SK-N-SH treated with all-trans-retinoic acid at 6 μM for 48 hours (cell line): ENCODE results near the gene FOSL2.

Source experiments
- ATAC-seq: fragments of 200-7000 bp; cut with Tn5 transposase; 3 replicates; pipeline ENCODE4 v1.9.1; 2020; ENCODE audit warnings: mild to moderate bottlenecking, moderate library complexity
- ARNTL ChIP-seq: fragments of 450-650 bp; formaldehyde crosslinking; IDR thresholded peaks from 2 replicates; pipeline ENCODE4 v1.5.0; 2020; ENCODE audit warnings: low read depth, mild to moderate bottlenecking, moderate library complexity, borderline replicate concordance
- BACH2 ChIP-seq: fragments of 250-450 bp; sonication (Bioruptor Pico); IDR thresholded peaks from 2 replicates; pipeline ENCODE4 v1.9.0; 2021; ENCODE audit warnings: mild to moderate bottlenecking, borderline replicate concordance
- CREB5 ChIP-seq: fragments of 250-450 bp; sonication (Bioruptor Pico); IDR thresholded peaks from 2 replicates; pipeline ENCODE4 v1.5.1; 2020; ENCODE audit warnings: low read depth, mild to moderate bottlenecking, moderate library complexity
- CSDC2 ChIP-seq: fragments of 250-450 bp; sonication (Bioruptor Pico); IDR thresholded peaks from 2 replicates; pipeline ENCODE4 v1.5.0; 2020; ENCODE audit warnings: mild to moderate bottlenecking, moderate library complexity
- CSRNP3 ChIP-seq: fragments of 250-450 bp; sonication (Bioruptor Pico); IDR thresholded peaks from 2 replicates; pipeline ENCODE4 v1.5.1; 2021; ENCODE audit warnings: mild to moderate bottlenecking, moderate library complexity
- ESRRG ChIP-seq: fragments of 250-450 bp; sonication (Bioruptor Pico); IDR thresholded peaks from 2 replicates; pipeline ENCODE4 v1.6.1; 2021; ENCODE audit warnings: mild to moderate bottlenecking
- ISL1 ChIP-seq: fragments of 250-450 bp; sonication (Bioruptor Pico); IDR thresholded peaks from 2 replicates; pipeline ENCODE4 v2.1.2; 2022; ENCODE audit warnings: mild to moderate bottlenecking, moderate library complexity
- OSR1 ChIP-seq: fragments of 250-450 bp; sonication (Bioruptor Pico); IDR thresholded peaks from 2 replicates; pipeline ENCODE4 v1.8.0; 2022; ENCODE audit warnings: moderate library complexity, mild to moderate bottlenecking, inconsistent platforms
- POU6F1 ChIP-seq: fragments of 250-450 bp; sonication (Bioruptor Pico); IDR thresholded peaks from 2 replicates; pipeline ENCODE4 v1.8.0; 2021; ENCODE audit warnings: low read depth, mild to moderate bottlenecking, moderate library complexity, borderline replicate concordance
- PPARA ChIP-seq: fragments of 250-450 bp; sonication (Bioruptor Pico); IDR thresholded peaks from 2 replicates; pipeline ENCODE4 v1.5.0; 2020; ENCODE audit warnings: mild to moderate bottlenecking, borderline replicate concordance
- RARB ChIP-seq: fragments of 250-450 bp; sonication (Bioruptor Pico); IDR thresholded peaks from 2 replicates; pipeline ENCODE4 v1.8.0; 2021; ENCODE audit warnings: mild to moderate bottlenecking, moderate library complexity
- SNAI2 ChIP-seq: fragments of 250-450 bp; sonication (Bioruptor Pico); IDR thresholded peaks from 2 replicates; pipeline ENCODE4 v1.5.0; 2020; ENCODE audit warnings: mild to moderate bottlenecking, moderate library complexity
- TCF4 ChIP-seq: fragments of 250-450 bp; sonication (Bioruptor Pico); IDR thresholded peaks from 2 replicates; pipeline ENCODE4 v1.8.0; 2021; ENCODE audit warnings: mild to moderate bottlenecking, moderate library complexity, borderline replicate concordance
- TSHZ2 ChIP-seq: fragments of 250-450 bp; sonication (Bioruptor Pico); IDR thresholded peaks from 2 replicates; pipeline ENCODE4 v1.5.0; 2020; ENCODE audit warnings: mild to moderate bottlenecking, moderate library complexity
- ZC3H10 ChIP-seq: fragments of 250-450 bp; sonication (Bioruptor Pico); IDR thresholded peaks from 2 replicates; pipeline ENCODE4 v1.5.1; 2021; ENCODE audit warnings: mild to moderate bottlenecking, moderate library complexity
- ZFP3 ChIP-seq: fragments of 250-450 bp; sonication (Bioruptor Pico); IDR thresholded peaks from 2 replicates; pipeline ENCODE4 v1.5.0; 2020; ENCODE audit warnings: mild to moderate bottlenecking, moderate library complexity
- ZFP30 ChIP-seq: fragments of 450-650 bp; formaldehyde crosslinking; IDR thresholded peaks from 2 replicates; pipeline ENCODE4 v1.5.0; 2022; ENCODE audit warnings: mild to moderate bottlenecking, moderate library complexity
- ZNF565 ChIP-seq: fragments of 450-650 bp; formaldehyde crosslinking; conservative IDR thresholded peaks from 2 replicates; pipeline ENCODE4 v1.5.0; 2020; ENCODE audit warnings: low read depth, mild to moderate bottlenecking, moderate library complexity
- ZNF70 ChIP-seq: fragments of 450-650 bp; formaldehyde crosslinking; IDR thresholded peaks from 2 replicates; pipeline ENCODE4 v1.5.0; 2020; ENCODE audit warnings: mild to moderate bottlenecking, moderate library complexity
- ZNF8 ChIP-seq: fragments of 450-650 bp; formaldehyde crosslinking; IDR thresholded peaks from 2 replicates; pipeline ENCODE4 v1.5.0; 2020; ENCODE audit warnings: mild to moderate bottlenecking, moderate library complexity

Gene FOSL2

GRCh38 chr2:28437149-28437835 lies 44.6 kb downstream of the FOSL2 start (continued):
- no peak for TF ChIP-seq ZFP30 (CRISPR knock-in tag)
- no peak for TF ChIP-seq RARB (CRISPR knock-in tag)
- no peak for TF ChIP-seq POU6F1 (CRISPR knock-in tag)

GRCh38 chr2:28437918-28438317 lies 45.3 kb downstream of the FOSL2 start:
- no peak for TF ChIP-seq TCF4 (CRISPR knock-in tag)
- no peak for TF ChIP-seq ESRRG (CRISPR knock-in tag)
- TF ChIP-seq TSHZ2 (CRISPR knock-in tag), result no peak
- TF ChIP-seq CSRNP3 (CRISPR knock-in tag), result no peak
- no peak for TF ChIP-seq BACH2
- no peak for TF ChIP-seq ZC3H10 (CRISPR knock-in tag)
- TF ChIP-seq PPARA (CRISPR knock-in tag), result no peak
- no peak for TF ChIP-seq CREB5 (CRISPR knock-in tag)
- TF ChIP-seq ISL1 (CRISPR knock-in tag), result no peak
- no peak for TF ChIP-seq OSR1
- TF ChIP-seq ZNF8 (CRISPR knock-in tag), result no peak
- TF ChIP-seq ZFP3 (CRISPR knock-in tag), result no peak
- TF ChIP-seq ZFP30 (CRISPR knock-in tag), result no peak
- TF ChIP-seq ZNF565 (CRISPR knock-in tag), result no peak
- no peak for TF ChIP-seq SNAI2 (CRISPR knock-in tag)

GRCh38 chr2:28438532-28439063 lies 45.9 kb downstream of the FOSL2 start:
- no peak for ATAC-seq
- TF ChIP-seq OSR1 (no peak), POU6F1 (CRISPR knock-in tag) (no peak), BACH2 (no peak), TSHZ2 (CRISPR knock-in tag) (no peak), SNAI2 (CRISPR knock-in tag) (no peak), ZFP3 (CRISPR knock-in tag) (no peak), CREB5 (CRISPR knock-in tag) (no peak), PPARA (CRISPR knock-in tag) (no peak), ZFP30 (CRISPR knock-in tag) (no peak), ARNTL (no peak), ZNF565 (CRISPR knock-in tag) (no peak), ZNF70 (no peak), ESRRG (CRISPR knock-in tag) (no peak), ISL1 (CRISPR knock-in tag) (no peak), ZC3H10 (CRISPR knock-in tag) (no peak), CSDC2 (CRISPR knock-in tag) (no peak)

More at GRCh38 chr2:28437918-28438317, 45.3 kb downstream of the FOSL2 start:
- ATAC-seq, result no peak
